HG02885 (cell line): Measurements from ENCODE around the gene TIAM2.

Experiments
- ATAC-seq: cut with Tn5 transposase; IDR thresholded peaks from one replicate; pipeline ENCODE4 v1.9.1; 2021; ENCODE audit warnings: mild to moderate bottlenecking; ENCODE audit not compliant: unreplicated experiment, poor library complexity

Gene TIAM2

GRCh38 chr6:155121294-155121693 lies 126.2 kb downstream of the TIAM2 start:
- ATAC-seq = no peak

GRCh38 chr6:155121699-155122098 lies 126.6 kb downstream of the TIAM2 start:
- no peak for ATAC-seq

- no peak for ATAC-seq
Observed at GRCh38 chr6:155122199-155122950, 127.3 kb downstream of the TIAM2 start.

- ATAC-seq = no peak
Observed at GRCh38 chr6:155123520-155123919, 128.4 kb downstream of the TIAM2 start.

GRCh38 chr6:155125906-155126305 lies 130.8 kb downstream of the TIAM2 start:
- no peak for ATAC-seq

- peak; percentile 70 for ATAC-seq
Observed at GRCh38 chr6:155126727-155127439, 131.8 kb downstream of the TIAM2 start.

GRCh38 chr6:155128977-155129376 lies 133.9 kb downstream of the TIAM2 start:
- ATAC-seq = no peak

- ATAC-seq = no peak
Observed at GRCh38 chr6:155129744-155130143, 134.6 kb downstream of the TIAM2 start.

- ATAC-seq = no peak
Observed at GRCh38 chr6:155130161-155130853, 135.2 kb downstream of the TIAM2 start.

- no peak for ATAC-seq
Observed at GRCh38 chr6:155132617-155133016, 137.5 kb downstream of the TIAM2 start.

- no peak for ATAC-seq
Observed at GRCh38 chr6:155141002-155141401, 145.9 kb downstream of the TIAM2 start.

- ATAC-seq = no peak
Observed at GRCh38 chr6:155141512-155141911, 146.4 kb downstream of the TIAM2 start.

GRCh38 chr6:155142168-155143028 lies 147.3 kb downstream of the TIAM2 start:
- no peak for ATAC-seq

- ATAC-seq = no peak
Observed at GRCh38 chr6:155143029-155143577, 148.0 kb downstream of the TIAM2 start.

- no peak for ATAC-seq
Observed at GRCh38 chr6:155143578-155144106, 148.5 kb downstream of the TIAM2 start.

GRCh38 chr6:155146205-155146604 lies 151.1 kb downstream of the TIAM2 start:
- no peak for ATAC-seq

GRCh38 chr6:155147958-155148663 lies 153.0 kb downstream of the TIAM2 start:
- no peak for ATAC-seq

GRCh38 chr6:155150967-155151671 lies 156.0 kb downstream of the TIAM2 start:
- ATAC-seq = no peak
